ENCODE results near the gene LANCL2.

- TF ChIP-seq CTCF (IDR thresholded peaks at IDR 0.05): no peak
- TF ChIP-seq POLR2A (IDR thresholded peaks at IDR 0.05): no peak
These were observed 32.5 kb downstream of the LANCL2 start for GRCh38 chr7:55397617-55398016.
